COLO668 (cell line): ENCODE data around the gene GPX3.

ENCODE experiments used
- DNase-seq: peaks from one replicate; lab custom pipeline; 2025; ENCODE audit not compliant: unreplicated experiment; lab: John Stamatoyannopoulos, UW

GPX3 gene

DNA sequence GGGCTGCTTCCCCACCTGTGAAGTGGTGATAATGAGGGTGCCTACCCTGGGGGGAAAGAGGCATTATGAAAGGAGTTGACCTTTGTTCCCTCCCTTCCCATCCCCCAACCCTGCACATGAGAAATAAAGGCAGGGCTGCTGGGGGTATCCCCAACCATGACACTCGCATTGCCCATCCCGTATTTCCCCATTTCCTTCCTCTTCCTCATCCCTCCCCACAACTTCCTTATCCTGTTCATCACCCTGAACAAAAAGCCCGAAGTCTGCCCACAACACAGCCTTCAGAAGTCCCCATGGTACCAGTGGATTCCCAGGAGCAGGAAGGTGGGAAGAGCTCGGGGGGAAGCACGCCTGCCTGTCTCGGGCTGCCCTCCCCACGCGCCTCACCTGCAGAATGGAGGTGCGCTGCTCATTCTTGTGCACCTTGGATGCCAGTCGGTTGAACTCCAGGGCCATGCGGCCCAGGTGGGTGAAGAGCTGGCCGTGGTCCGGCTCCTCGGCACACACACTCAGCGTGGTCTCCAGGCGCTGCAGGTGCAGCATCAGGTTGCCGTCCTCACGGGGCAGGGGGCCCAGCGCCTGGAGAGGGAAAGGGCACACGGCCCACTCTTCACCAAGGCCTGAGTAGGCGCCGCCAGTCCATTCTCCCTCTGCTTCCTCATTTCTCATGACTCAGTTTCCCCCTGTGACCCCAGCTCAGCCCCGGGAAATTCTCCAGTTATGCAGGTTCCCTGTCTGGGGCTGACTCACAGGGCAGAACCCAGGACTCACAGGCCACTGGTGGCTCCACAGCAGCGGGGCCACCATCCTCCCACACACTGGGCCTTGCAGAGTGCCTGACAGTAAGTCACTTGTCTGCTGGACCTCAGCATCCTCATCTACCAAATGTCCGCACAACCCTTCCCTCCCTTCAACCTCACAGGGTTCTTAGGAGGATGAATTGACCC is 36.3 kb downstream of the GPX3 start:
- no peak for DNase-seq

DNA sequence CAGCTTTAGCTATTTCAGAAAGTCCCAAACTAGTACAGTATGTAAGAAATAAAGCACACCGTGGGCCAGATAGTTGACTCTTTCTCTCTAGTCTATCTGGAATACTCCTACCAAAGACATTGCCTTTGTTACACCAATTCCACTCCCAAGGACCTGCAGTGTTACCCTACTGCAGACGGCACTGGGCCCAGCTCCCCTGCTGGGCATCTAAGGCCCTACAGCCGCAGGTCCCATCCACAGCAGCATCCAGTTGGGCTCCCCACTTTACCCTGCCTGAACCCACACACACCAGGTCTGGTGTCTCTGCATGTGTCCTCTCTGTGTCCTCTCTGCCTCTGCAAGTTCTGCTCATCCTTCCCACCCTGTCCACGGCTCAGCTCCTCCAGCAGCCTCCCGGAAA is 37.9 kb downstream of the GPX3 start:
- DNase-seq: no peak

DNA sequence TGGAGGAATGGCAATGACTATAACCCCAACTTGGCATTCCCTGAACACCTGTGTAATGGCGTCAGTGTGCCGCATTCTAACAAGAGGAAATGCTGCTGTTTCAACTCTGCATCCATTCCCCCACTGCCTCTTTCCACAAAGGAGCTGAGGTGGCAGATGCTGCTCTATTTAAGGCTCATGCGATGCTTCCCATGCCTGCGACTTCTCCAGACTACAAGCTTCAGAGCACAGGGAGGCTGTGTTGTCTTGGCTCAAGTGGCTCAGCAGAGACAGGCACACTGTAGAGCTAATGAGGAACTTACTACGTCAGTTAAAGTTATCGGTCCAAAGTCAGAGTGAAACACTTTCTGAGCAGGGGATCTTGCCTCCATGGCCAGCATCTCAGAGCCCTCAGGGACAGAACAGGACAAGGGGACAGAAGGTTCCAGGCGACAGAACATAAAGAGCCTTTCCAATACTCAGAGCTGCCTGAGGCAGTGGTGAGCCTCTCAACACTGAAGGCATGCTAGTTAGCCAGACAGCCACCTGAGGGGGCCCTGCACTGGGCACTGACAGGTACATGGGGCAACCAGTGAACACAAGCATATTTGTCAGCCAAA is 38.6 kb downstream of the GPX3 start:
- no peak for DNase-seq

DNA sequence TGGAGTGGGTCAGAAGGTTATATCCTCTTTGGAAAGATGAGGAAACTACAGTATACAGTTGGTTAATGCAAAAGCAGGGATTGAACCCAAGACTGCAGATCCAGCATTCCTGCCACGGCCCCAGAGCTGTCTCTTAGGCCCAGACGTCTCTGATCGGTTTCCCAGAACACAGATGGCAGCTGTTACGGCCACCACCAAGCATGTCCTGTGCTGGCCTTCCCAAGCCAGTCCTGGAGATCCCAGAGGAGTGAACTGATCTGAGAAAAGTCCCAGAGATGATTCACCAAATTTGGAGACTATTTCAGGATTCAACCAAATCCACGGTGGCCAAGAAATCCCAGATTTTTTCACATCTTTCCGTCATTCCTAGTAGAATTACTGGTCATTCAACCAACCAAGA is 40.4 kb downstream of the GPX3 start:
- DNase-seq: no peak

DNA sequence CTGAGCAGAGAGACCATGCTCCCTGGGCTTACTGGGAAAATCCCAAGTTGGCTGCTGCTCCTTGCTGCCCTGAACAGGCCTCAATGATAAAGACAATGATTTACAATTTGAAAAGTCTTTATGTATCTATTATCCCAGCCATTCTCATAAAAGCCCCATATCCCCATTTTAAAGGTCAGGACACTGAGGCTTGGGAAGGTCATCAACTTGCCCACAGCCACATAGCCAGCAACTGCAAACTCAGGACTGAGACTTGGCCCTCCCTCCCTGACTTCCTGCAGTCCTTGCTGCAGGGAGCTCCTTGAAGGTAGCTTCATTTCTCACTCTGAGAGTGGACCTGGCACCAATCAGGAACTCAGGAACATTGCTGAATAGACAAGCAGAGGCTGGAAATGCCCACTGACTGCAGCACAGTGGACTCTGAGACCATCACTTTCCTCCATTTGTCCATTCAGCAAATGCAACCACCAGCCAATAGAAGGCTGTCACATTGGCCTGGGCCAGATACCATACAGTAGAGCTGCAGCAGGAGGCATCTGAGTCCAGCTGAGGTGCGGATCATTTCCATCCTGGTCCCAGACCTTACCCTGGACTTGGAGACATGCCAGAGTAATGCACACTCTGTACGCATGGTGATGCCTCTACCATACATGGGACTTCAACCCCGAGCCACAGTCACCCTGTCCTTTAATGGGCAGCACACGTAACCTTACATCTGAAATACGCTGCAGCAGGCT is 42.2 kb downstream of the GPX3 start:
- no peak for DNase-seq

DNA sequence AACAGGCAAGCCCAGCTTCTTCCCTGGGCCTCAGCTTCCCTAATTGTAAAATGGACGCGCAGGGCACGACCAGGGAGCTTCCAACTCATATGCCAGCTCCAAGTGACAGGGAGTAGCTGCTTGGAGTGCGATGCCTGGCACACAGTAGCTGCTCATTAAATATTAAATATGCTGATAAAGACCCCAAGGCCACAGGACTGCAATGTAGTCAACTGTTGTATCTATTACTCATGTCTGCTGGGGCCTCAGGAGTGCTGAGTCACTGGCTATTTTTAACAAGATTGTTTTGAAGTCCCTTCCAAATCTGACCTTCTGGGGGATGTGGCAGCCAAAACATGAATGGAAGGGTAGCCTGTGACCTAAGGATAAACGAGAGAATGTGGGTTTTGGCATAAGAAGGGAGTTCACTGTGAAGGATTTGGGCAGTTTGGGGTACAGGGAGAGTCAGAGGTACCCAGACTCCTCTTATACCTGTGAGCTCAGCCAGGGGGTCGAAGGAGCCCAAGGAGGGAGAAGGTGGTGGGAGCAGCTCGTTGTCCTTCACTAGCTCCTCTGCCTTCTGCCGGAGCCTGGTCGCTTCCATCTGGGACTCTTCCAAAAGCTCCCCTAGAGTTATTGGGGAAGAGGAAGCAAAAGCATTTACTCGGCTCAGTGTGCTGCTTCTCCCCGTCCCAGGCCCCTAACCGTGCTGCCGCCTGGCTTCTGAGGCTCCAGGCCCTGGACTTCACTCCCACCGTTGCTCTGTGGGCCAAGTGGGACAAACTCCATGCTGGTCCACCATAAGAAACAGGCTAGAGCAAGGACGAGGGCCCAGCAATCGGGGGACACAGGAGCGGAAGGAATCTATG is 43.0 kb downstream of the GPX3 start:
- no peak for DNase-seq

DNA sequence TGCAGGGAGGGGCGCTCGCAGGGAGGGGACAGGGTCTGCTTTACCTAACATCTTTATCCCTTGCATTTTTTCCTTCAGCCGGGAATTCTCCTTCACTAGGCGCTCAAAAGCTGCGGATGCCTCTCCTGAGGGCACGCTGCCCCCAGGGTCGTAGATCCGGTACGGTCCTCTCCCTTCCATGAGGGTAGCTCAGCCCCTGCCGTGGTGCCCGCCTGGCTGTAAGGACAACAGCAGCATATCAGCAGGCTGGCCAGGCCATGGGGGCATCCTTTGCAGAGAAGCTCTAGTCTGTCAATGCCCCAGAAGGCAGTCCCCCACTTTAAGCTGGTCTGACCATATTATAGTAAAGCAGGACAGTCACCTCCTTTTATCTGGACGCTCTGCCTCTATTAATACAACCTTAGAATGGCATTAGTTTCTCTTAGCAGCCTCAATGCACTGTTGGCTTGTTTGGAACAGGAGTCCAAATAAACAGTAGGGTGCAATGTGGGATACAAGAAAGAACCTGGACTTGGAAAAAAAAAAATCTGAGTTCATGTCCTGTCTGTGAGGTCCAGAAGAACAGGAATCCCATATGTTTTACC is 44.6 kb downstream of the GPX3 start:
- DNase-seq: no peak

DNA sequence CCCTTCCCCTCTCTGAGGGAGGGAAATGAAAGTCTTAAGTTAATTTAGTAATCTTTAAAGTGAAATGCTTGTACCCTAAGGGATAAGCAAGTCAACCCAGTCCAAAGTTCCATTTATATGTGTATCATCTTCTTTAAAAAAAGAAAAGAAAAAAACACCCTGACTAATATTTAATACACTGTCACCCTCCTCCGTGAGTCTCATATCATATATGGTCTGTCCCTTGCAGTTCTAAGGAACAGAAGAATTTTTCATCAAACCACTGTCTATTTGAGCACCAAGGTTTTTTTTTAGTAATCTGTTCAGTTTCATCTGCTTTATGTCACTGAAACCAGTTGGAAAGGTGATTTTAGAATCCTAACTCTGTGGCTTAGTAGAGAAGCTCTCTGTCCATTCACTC is 45.2 kb downstream of the GPX3 start:
- DNase-seq: no peak

DNA sequence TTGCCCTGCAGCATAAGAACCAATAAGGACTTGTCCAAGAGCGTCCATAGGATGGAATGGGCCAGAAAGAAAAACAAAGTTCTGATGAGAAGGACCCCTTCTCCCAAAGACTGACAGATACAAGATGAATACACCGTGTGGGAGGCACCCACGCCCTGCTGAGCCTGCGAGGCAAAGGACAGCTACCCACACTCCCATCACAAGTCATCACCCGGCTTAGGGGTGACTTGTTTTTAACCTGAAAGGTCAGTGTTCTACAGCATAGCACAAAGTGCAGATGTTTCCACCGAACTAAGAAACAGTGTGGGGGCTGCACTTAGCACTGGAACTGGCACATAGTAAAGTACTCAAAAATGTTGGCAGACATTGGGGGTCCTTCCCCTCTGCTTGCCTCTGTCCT is 46.5 kb downstream of the GPX3 start:
- DNase-seq: no peak

DNA sequence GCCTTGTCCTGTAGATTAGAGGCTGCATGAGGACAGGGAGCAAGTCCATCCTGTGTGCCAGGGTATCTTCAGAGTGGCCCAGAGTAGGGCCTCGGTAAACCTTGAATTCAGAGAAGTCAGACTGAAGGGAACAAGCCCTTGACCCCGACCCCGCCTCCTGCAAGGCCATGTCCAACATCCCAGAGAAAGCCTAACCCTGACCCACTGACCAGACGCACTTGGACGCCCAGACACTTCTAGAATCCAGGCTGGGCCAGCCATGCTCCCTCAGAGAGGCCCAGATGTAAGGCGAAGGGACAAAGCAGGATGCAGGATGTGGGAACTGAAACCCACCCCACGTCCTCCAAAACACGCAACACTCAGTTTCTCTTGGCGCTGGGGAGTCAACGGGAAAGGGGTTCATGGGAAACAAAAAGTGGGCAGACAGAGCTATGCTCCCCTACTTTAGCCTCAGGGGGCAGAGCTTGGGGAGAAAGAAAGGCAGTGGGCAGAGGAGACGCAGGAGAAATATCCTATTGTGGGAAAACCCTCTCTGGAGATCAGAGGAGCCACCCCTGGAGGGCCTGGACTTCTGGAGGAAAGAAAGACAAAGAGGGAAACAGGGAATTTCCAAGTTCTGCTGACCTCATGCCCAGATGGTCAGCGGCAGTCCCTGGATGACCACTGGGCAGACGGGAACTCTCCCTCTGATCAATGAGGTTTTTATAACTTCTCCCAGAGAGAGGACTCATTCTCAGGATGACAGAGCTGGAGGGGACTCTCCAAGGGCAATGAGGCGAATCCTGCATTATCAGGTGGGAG is 47.4 kb downstream of the GPX3 start:
- DNase-seq: no peak

DNA sequence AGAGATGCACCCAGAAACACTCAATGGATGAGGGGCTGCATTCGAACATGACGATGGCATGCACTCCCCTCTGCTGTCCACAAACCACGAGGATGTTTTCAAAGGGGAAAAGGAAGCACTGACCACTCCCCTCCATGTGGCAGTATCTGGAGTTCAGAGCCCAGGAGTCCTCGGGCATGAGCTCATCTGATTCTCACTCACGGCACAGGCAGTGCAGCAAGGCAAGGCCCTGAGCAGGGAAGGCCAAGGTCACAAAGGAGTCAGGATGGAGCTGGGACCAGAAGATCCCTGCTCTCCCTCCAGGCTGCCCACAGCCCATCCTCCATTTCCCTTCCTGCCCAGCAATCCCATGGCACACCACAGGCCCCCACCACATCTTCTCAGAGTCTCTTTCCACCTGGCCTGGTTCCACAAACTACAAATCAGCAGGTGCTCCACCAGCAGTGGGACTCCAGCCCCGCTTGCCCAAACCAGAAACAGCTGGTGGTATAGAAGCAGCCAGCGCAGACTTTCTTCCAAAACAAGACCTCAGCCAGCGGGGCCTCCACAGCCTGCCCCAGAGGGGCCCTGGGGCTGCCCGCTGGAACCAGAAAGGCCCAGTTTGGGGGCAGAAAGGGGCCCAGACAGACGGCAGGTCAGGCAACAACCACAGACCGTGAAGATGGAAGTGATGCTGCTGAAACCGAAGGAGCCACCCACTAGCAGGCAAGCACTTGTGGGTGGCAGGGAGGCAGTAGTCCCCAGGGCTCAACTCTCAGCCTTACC is 48.2 kb downstream of the GPX3 start:
- peak; percentile 9 for DNase-seq

DNA sequence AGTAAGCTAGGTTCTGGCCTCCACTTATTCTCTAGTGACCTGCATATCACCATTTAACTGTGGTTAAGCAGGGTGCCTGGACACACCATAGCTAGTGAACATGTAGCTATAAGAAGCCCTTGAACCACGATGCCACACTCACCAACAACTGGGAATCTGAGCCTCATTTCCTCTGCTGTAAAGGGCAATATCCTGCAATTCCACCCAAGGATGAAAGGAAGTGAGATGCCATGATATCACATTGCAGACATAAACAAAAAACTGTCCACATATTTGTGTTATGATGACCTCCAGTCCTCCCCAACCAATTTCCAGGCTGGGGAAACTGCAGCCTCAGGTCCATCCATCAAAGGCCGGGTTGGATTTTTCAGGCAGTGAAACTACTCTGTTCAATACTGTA is 50.1 kb downstream of the GPX3 start:
- no peak for DNase-seq

DNA sequence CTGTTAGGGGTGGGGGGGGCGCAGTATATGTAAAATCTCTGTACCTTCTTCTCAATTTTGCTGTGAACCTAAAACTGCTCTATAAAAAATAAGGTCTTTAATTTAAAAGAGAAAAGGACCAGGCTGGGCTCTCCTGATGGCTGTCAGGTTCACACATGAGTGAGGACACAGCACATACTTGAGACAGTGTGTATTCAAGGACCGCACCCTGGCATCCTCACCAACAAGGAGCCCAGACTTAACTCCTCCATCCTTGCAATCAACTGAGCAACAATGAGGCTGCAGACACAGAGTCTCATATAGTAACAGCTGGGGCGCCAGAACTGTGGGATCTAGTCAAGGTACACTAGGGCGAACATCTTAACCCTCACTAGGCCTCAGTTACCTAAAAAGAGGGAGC is 50.6 kb downstream of the GPX3 start:
- DNase-seq: no peak

DNA sequence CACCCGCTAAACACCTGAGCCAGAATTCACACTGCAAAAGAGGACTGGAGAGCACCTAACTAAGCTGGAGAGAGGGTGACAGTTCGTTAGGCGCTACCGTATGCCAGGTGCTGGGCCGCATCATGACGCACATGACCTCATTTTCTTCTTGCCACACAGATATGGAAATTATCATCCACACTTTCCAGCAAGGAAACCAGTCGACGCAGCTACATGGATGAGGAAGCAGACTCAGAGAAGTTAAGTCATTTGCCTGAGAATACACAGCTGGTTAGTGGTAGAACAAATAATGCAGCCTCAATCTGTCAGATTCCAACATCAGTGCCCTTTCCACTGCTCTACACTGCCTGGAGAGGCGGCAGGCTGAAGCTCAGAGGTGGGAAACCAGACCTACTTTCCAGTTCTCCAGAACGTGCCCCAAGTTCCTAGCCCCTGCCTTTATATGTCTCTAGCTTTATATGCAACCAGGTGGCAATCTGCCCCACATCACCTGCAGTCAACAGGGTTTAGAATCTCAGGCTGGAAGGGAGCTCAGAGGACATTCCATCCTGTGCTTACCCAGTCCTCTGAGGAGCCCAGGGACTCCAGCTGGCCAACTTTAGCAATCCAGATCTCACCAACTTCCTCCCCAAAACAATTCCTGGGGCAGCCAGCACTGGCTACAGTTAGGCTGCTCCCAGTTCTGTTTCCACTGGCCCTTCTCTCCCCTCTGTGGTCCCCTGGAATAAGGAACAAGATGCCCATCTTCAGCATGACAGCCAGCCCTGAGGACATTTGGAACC is 51.6 kb downstream of the GPX3 start:
- no peak for DNase-seq

DNA sequence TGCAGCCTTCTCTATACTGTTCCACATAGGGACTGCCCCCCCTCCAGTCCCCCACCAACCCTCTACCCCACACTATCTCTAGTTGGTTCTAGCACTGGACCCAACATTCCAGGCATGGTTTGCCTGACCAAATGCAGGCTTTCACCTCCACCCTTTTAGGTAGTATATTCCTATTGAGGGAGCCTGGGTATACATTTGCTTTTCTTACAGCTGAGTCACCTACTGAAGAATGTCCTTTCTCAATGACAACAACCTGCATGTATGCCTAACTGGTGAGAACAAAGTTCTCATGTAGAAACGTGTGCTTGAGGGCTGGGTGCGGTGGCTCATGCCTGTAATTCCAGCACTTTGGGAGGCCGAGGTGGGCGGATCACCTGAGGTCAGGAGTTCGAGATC is 52.2 kb downstream of the GPX3 start:
- DNase-seq: no peak

DNA sequence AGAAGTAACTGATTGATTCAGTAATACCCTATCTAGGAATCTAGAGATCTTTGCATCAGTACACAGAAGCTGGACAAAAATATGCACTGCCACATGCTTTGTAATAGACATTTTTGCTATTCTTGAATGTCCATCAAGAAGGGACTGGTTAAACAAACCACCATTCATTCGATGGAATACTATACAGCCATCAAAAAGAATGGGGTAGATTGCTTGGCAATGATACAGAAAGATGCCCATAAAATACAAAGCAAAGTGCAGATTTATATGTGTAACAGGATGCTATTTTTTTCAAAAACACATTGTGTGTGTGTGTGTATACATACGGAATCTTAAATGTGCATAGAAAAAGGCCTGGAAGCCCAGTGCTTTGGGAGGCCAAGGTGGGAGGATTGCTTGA is 52.9 kb downstream of the GPX3 start:
- DNase-seq: no peak

DNA sequence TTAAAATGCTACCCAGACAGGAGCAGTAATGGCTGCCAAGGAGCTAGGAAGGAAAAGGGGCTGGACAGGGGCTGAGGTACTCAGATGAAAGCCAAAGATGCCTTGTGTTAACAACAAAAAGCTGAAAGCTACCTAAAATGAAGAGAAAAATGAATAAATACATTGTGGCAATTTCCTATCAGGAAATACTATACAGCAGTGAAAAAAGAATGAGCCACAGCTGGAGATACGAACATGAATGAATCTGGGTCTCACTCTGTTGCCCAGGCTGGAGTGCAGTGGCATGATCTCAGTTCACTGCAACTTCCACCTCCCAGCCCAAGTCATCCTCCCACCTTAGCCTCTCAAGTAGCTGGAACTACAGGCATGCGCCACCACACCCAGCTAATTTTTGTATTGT is 54.2 kb downstream of the GPX3 start:
- no peak for DNase-seq

DNA sequence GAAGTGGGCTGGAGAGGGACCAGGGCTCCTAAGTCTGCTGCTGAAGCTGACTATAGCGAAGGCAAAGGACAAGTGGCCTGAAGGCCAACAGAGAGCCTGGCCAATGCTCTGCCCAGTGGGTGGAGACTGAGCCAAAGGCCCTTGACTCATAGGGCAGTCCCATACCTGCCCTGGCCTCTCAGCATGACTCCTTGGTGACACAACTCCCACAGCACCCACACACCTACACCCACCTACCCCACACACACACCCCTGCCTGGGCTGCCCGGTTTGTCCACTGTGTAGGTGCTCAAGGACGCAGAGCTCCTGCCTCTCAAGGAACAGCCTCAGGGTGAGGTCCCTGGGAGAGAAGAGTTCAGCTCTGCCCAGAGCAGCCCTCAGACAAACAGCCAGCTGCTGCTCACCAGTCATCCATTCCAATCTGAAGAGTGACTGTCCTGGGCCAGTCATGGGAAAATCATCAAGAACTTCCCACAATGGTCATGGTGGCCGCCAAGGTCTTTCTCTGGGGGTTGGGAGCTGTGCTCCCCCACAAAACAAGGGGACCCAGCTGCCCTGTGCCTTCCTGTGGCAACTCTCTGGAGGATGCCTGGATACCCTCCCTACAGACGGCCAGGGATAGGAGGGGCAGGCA is 55.4 kb downstream of the GPX3 start:
- no peak for DNase-seq
